HG03571 (cell line): ENCODE measurements around the gene MYT1.

Experiments
- ATAC-seq: cut with Tn5 transposase; IDR thresholded peaks from one replicate; pipeline ENCODE4 v1.9.1; 2021; ENCODE audit not compliant: unreplicated experiment

The MYT1 gene

GRCh38 chr20:64212755-64213154 lies 48.5 kb downstream of the MYT1 start:
- no peak for ATAC-seq

- ATAC-seq = no peak
Measured at GRCh38 chr20:64214113-64214512, 49.9 kb downstream of the MYT1 start.

- no peak for ATAC-seq
Measured at GRCh38 chr20:64214952-64215351, 50.7 kb downstream of the MYT1 start.

DNA sequence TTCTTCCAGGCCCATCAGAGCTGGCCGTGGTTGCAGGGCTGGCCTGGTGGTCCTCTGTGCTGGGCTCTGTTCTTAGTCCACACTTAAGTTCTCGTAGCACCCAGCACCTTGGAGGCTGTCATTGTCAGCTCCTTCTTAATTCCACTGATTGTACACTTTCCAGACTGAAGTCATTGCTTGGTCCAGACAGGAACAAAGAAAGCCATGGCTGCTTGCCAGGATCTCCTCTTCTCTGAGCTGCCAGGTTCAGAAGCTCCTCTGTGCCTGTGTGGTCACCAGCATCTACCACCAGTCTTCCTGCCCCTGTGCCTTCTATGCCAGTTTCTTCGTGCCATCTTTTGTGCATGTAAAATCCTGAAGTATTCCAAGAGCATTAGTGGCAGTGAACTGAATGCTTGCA lies 51.8 kb downstream of the MYT1 start:
- ATAC-seq = no peak

- ATAC-seq = no peak
Measured at GRCh38 chr20:64216910-64217309, 52.7 kb downstream of the MYT1 start.

- no peak for ATAC-seq
Measured at GRCh38 chr20:64217539-64218221, 53.4 kb downstream of the MYT1 start.

GRCh38 chr20:64219202-64219601 lies 55.0 kb downstream of the MYT1 start:
- ATAC-seq = no peak

GRCh38 chr20:64219730-64220129 lies 55.5 kb downstream of the MYT1 start:
- no peak for ATAC-seq

- ATAC-seq = no peak
Measured at GRCh38 chr20:64220420-64220819, 56.2 kb downstream of the MYT1 start.

DNA sequence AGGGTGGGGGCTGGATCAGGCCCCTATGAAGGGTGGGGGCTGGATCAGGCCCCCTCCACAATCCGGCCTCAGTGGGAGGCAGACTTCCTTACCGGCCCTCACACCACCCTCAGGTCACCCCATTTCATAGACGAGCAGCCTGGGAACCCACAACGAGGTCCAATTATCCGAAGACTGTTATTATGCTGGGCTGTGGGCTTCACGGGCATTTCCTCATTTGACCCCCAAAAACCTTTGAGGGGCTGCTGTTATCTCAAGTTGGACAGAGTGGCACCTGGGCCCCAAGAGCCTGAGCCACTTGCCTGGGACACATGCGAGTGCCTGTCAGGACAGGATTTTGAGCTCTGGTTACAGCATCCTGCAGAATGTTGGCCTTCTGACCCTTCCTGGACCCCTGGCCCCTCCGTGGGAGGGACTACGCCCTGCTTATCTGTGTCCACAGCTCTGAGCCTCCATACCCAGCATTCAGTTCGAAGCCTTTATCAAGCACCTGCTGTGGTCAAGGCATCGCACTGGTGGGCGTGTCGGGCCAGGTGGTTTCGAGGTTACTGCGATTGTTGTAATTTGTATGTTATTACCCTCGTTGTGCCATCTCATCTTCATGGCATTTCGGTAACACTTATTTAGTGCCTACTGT lies 56.8 kb downstream of the MYT1 start:
- ATAC-seq = no peak

- ATAC-seq = no peak
Measured at GRCh38 chr20:64222291-64222735, 58.1 kb downstream of the MYT1 start.

DNA sequence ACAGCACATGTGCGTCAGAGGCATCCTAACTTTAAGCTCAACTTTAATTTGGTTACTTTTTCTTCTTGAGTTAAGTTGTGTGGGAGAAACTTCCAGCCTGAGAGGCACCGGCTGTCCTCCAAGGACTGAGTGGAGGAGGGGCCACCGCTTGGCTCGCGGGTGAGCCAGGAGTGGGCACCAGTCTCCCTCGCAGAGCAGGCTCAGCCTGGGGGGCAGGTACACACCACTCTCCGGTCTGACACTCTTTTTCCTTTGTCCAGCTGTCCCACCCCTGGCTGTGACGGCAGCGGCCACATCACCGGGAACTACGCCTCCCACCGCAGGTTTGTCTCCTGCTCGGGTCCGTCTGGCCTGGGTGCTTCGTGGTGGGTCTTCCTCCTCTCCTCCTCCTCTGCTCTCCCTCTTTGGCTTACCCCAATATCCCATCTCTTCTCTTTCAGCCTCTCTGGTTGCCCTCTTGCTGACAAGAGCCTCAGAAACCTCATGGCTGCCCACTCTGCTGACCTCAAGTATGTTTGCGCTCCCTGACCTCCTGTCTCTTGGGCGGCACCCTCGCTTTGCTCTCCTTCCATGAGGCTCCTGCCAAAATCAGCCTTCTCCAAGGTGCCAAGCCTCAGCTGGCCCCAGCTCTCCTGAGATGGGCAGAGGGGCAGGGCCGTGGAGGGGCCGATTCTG lies 58.7 kb downstream of the MYT1 start:
- ATAC-seq = no peak

DNA sequence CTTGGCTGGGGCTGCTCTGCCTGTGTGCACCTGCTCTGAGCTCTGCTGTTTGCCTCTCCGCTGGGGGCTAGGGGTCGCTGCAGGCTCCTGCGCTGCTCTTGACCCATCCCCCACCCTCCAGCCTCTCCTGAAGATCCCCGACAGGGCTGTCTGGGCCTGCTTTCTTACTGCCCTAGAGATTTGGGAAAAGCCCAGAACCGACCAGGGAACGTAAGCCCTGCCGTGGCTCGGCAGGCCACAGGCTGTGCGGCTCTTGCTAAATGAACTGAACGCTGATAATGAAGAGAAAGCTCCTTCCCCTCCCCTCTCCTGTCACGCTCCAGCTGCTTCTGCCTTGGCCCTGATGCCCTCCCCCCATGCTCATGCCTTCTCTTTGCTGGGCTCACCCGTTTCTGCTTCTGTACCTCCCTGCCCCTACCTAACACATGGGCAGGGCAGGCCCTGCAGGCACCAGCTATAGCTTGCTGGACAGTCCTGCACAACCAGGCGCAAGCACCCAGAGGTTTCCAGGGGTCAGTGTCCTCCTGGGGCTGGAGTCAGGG lies 59.3 kb downstream of the MYT1 start:
- ATAC-seq = no peak

- ATAC-seq = no peak
Measured at GRCh38 chr20:64224351-64225170, 60.3 kb downstream of the MYT1 start.

DNA sequence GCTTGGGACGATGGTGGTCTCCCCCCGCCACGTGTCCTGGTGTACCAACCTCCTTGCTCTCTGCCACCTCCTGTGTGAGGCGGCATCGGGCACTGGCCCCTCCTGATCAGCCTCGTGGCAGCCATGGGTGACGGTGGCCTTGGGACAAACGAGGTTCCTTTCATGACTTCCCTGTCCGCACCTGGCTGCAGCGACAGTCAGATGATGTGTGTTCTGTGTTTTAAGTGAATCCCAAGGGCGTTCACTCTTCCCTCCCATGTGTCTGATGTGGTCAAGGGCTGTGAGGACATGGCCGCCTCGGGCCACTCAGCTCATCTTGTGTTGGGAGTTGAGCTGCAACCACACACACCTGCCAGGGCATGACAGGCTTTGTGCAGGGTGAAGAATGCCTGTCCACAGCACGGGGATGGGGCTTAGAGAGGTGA lies 60.9 kb downstream of the MYT1 start:
- ATAC-seq = no peak

- no peak for ATAC-seq
Measured at GRCh38 chr20:64225828-64226598, 61.8 kb downstream of the MYT1 start.

DNA sequence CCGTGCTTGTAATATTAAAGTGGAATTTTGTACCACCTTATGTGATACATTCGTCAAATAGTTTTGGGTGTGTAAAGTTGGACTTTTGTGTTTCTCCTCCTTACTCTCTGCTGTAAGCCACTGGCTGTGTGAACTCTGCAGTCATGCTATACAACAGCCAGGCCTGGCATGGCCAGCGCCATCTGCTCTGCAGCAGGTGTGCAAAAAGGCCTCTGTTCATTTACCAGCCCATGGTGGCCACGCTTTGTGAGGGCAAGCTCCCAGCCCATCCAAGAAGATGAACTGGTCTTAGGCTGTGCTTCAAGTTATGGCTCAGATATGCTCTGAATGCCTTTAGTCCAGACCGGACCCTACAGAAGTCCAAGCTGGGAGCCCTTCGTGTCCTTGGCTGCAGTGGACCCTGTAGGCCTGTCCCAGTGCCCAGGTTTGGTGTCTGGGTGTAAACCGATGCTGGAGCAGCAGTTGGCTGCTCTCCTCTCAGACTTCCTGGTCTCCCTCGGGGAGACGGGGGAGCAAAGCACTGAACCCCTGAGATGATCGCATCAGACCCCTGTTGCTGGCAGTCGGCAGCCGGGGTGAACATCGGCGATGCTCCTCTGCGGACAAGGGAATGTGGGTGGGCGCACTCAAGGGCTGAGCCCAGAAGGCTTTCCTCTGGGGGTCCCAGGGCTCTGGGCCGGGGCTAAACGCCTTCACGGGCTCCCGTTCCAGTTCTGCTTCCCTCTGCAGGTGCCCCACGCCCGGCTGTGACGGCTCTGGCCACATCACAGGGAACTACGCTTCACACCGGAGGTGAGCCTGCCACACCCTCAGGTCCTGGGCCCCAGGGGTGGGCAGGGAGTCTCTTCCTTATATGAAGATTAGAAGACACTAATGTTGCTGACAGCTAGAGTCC lies 62.7 kb downstream of the MYT1 start:
- no peak for ATAC-seq

GRCh38 chr20:64228086-64228653 lies 63.9 kb downstream of the MYT1 start:
- no peak for ATAC-seq
